GM12801 (cell line): ENCODE results near the gene NHSL2.

Experiments used
- CTCF ChIP-seq: IDR thresholded peaks from one replicate; pipeline ENCODE4 v1.5.1; 2011; ENCODE audit warnings: control low read depth; ENCODE audit not compliant: insufficient read length; ENCODE audit errors: extremely low read depth

NHSL2 gene

GRCh38 chrX:72139538-72139937 is 228.9 kb downstream of the NHSL2 start:
- no peak for TF ChIP-seq CTCF

GRCh38 chrX:72141372-72142004 is 230.8 kb downstream of the NHSL2 start:
- TF ChIP-seq CTCF, result no peak

- TF ChIP-seq CTCF, result no peak
Observed at GRCh38 chrX:72142094-72142793, 231.6 kb downstream of the NHSL2 start.

- no peak for TF ChIP-seq CTCF
Observed at GRCh38 chrX:72142794-72143608, 232.4 kb downstream of the NHSL2 start.

- no peak for TF ChIP-seq CTCF
Observed at GRCh38 chrX:72143609-72143907, 232.9 kb downstream of the NHSL2 start.

- no peak for TF ChIP-seq CTCF
Observed at GRCh38 chrX:72145181-72145580, 234.5 kb downstream of the NHSL2 start.

- no peak for TF ChIP-seq CTCF
Observed at GRCh38 chrX:72146527-72146926, 235.9 kb downstream of the NHSL2 start.
